Measurements from ENCODE around the gene FAM184A. TPM values are rescaled to one million over a fixed set of nuclear protein-coding genes. Genes with fewer than 3 reads are reported as not detected.

Gene FAM184A
- total and polyA plus RNA-seq, 10 of the 15 experiments (the other 5 are each of a cell fraction or from before 2014, with no cell fraction given) = 0.15 to 0.23 TPM; not detected in 8

GRCh38 chr6:119027465-119027864 is 51.0 kb downstream of the FAM184A start (continued):
- TF ChIP-seq ELK1 (IDR thresholded peaks at IDR 0.05; ENCODE audit: low read depth, low read length) = no peak
- no peak for TF ChIP-seq MYB (IDR thresholded peaks at IDR 0.05; ENCODE audit: borderline replicate concordance, low read depth, low read length)
- no peak for TF ChIP-seq NBN (IDR thresholded peaks at IDR 0.05)
- TF ChIP-seq PBX3 (IDR thresholded peaks at IDR 0.05; ENCODE audit: insufficient replicate concordance, low read depth, low read length) = no peak
- no peak for TF ChIP-seq USF1 (IDR thresholded peaks at IDR 0.05; ENCODE audit: borderline replicate concordance, extremely low read length, insufficient read depth, low read depth, low read length)
- TF ChIP-seq IKZF1 (conservative IDR thresholded peaks at IDR 0.05) = no peak

GRCh38 chr6:119026822-119027221 is 51.6 kb downstream of the FAM184A start:
- 11% methylated on average over 3 of the region's 3 CpGs for WGBS (ENCODE audit: insufficient coverage, insufficient replicate concordance, low lambda C conversion rate, missing lambda C conversion rate)
- Histone ChIP-seq H3K27ac (ENCODE audit: control insufficient read depth, insufficient read depth) (no peak overlapping the region), H3K79me2 (ENCODE audit: control insufficient read depth, insufficient read depth, low read length) (no peaks in the 10 kb centered on the region), H3K4me3 (no peak overlapping the region), H3K27me3 (replicated peaks in 1 of 2; ENCODE audit: control insufficient read depth in 2 of 2, insufficient read depth in 2 of 2, low read length in 1 of 2) (no peaks in the 10 kb centered on the region), H3K9ac (ENCODE audit: control insufficient read depth, insufficient read depth, low read length) (no peak overlapping the region), H3K9me3 (replicated peaks; ENCODE audit: control insufficient read depth, insufficient read depth, low read length) (no peaks in the 10 kb centered on the region), H3K4me2 (ENCODE audit: control insufficient read depth, insufficient read depth) (no peak overlapping the region), H3K36me3 (ENCODE audit: control insufficient read depth in 2 of 2, insufficient read depth in 2 of 2, low read length in 1 of 2) (no peaks in the 10 kb centered on the region), H3K4me1 (ENCODE audit: control insufficient read depth, insufficient read depth, low read length) (no peaks in the 10 kb centered on the region), H4K20me1 (ENCODE audit: control insufficient read depth, insufficient read depth) (no peaks in the 10 kb centered on the region), H2AFZ (ENCODE audit: control insufficient read depth, low read depth, low read length) (no peak overlapping the region)
- intact Hi-C loops (cut with micrococcal nuclease; ENCODE audit: unreplicated experiment) = no loop called here
- FAIRE-seq (no peak), ATAC-seq (no peak), DNase-seq (ENCODE audit: low read depth, low spot score) (no peak)
- RAD21 ChIA-PET (ENCODE audit: unreplicated experiment) = no interaction called here
- no TSS peak for BruUV-seq (replicated peaks)
- POLR2A ChIA-PET = no interaction called here
- in situ Hi-C loops (cut with MboI) = no loop called here
- CTCF ChIA-PET = no interaction called here
- SMC1A ChIA-PET (ENCODE audit: uncharacterized antibody, unreplicated experiment) = no interaction called here
- TF ChIP-seq ZBTB4 (CRISPR knock-in tag; IDR thresholded peaks at IDR 0.05) (no peak), TCF7 (IDR thresholded peaks at IDR 0.05; ENCODE audit: borderline replicate concordance) (no peak), ZBED1 (IDR thresholded peaks at IDR 0.05; ENCODE audit: borderline replicate concordance) (no peak), KAT2A (conservative IDR thresholded peaks at IDR 0.05; ENCODE audit: control insufficient read depth, low read depth, low read length) (no peak), MLLT1 (IDR thresholded peaks at IDR 0.05) (no peak), BCL3 (IDR thresholded peaks at IDR 0.05; ENCODE audit: borderline replicate concordance, insufficient read depth, low read depth, low read length, poor library complexity, severe bottlenecking) (no peak), MYC (IDR thresholded peaks at IDR 0.05; ENCODE audit: insufficient read depth, insufficient read length, insufficient replicate concordance, low read length, severe bottlenecking) (no peak)

All from GM12878 (cell line).